SU-DHL-6 (cell line): Measurements from ENCODE around the gene RARB.

Source experiments
- EZH2phosphoT487 ChIP-seq: fragments of 200-600 bp; sonication (generic), shearing (Covaris generic); conservative IDR thresholded peaks from 2 replicates; pipeline ENCODE4 v1.6.1; 2018; ENCODE audit warnings: mild to moderate bottlenecking, antibody characterized with exemption, low read length, moderate library complexity, mixed read lengths
- TF ChIP-seq, protein P1 (sequence below): fragments of 200-600 bp; sonication (generic); IDR thresholded peaks from one replicate; pipeline ENCODE4 v1.5.1; 2017; ENCODE audit warnings: antibody characterized with exemption, mild to moderate bottlenecking, low read length, moderate library complexity; ENCODE audit not compliant: insufficient read depth, poor library complexity, severe bottlenecking

GRCh38 chr3:25493786-25494185, 65.7 kb downstream of the RARB start:
- TF ChIP-seq, protein P1, sequence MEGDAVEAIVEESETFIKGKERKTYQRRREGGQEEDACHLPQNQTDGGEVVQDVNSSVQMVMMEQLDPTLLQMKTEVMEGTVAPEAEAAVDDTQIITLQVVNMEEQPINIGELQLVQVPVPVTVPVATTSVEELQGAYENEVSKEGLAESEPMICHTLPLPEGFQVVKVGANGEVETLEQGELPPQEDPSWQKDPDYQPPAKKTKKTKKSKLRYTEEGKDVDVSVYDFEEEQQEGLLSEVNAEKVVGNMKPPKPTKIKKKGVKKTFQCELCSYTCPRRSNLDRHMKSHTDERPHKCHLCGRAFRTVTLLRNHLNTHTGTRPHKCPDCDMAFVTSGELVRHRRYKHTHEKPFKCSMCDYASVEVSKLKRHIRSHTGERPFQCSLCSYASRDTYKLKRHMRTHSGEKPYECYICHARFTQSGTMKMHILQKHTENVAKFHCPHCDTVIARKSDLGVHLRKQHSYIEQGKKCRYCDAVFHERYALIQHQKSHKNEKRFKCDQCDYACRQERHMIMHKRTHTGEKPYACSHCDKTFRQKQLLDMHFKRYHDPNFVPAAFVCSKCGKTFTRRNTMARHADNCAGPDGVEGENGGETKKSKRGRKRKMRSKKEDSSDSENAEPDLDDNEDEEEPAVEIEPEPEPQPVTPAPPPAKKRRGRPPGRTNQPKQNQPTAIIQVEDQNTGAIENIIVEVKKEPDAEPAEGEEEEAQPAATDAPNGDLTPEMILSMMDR: no peak
- TF ChIP-seq EZH2phosphoT487: no peak
